GM21381 (cell line): ENCODE measurements around the gene MX2.
"Not testable (repeated sequence)": the region's sequence is repeated elsewhere in the genome, so short reads cannot be mapped to it uniquely, and the experiment has no call there.

Experiments
- ATAC-seq: cut with Tn5 transposase; IDR thresholded peaks from one replicate; pipeline ENCODE4 v1.9.1; 2021; ENCODE audit warnings: mild to moderate bottlenecking, moderate library complexity; ENCODE audit not compliant: unreplicated experiment

MX2 gene

DNA sequence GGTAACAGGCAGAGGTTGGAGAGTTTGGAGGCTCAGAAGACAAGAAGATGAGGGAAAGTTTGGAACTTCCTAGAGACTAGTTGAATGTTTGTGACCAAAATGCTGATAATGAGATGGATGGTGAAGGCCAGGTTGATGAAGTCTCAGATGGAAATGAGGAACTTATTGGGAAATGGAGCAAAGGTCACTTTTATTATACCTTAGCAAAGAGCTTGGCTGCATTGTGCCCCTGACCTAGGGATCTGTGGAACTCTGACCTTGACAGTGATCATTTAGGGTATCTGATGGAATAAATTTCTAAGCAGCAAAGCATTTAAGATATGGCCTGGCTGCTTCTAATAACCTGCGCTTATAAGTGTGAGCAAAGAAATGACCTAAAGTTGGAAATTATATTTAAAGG, 28.1 kb upstream of the MX2 start:
- ATAC-seq = no peak

DNA sequence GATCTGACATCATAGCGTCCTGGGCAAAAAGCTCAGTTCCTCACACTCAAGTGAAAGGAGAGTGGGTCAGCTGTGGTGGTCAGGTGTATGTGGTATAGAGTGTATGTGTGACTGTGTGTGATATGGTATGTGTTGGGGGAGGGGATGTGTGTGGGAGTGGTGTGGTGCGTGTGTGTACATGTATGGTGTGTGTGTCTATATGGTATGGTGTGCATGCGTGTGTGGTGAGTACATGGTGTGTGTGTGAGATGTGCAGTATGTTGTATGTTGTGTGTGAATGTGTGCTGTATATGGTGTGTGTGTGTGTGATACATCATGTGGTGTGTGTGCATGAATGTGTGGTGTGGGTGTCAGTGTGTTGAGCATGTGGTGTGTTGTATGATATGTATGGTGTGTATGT, 24.3 kb upstream of the MX2 start:
- no peak for ATAC-seq

DNA sequence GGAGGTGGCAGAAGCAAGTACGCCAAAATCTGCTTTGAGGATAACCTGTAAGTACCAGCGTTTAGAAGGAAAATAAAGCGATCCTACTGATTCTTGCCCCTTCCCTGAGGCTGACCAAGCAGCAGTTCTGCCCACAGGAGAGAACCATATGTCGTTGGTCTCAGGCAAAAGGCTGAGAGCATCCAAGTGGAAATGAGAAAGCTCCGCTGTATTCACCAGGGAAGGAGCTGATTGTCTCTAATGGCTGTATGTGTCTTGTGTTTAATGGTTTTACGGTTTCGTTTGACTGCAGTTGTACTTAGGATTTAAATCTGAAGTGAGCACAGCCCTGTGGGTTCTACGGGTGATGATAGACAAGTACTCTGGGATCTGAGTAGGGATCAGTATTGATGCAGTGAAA, 23.4 kb upstream of the MX2 start:
- ATAC-seq = no peak

DNA sequence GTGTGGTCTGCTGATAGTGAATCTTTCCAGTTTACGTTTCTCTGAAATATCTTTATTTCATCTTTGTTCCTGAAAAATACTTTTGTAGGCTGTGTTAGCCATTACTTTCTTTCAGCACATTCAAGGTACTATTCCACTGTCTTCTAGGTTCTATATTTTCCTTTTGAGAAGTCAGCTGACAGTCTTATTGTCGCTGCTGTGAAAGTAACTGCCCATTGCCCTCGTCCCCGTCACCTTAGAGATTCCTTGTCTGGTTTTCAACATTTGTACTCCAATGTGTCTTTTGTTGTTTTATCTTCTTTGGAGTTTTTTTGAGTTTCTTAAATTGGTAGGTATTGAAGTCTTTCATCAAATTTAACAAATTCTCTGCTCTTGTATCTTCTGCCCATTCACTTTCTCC, 19.8 kb upstream of the MX2 start:
- ATAC-seq = no peak

DNA sequence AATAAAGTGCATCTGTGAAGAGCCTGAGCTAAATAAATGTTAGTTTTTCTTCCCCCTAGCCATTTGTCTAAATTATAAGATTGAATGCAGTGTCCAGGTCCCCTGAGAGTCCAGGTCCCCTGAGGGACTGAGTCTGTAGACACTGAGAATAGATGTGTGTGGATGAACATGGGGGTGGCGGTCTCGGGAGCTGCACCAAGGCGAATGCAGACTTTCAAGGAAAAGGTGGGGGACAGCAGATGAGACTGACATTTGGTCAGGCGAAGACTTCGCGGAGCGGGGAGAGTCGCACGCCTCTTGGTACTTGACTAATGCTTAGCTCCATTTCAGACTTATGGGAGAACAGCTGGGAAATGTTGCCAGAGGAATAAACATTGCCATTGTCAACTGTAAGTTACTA, 17.7 kb upstream of the MX2 start:
- no peak for ATAC-seq

DNA sequence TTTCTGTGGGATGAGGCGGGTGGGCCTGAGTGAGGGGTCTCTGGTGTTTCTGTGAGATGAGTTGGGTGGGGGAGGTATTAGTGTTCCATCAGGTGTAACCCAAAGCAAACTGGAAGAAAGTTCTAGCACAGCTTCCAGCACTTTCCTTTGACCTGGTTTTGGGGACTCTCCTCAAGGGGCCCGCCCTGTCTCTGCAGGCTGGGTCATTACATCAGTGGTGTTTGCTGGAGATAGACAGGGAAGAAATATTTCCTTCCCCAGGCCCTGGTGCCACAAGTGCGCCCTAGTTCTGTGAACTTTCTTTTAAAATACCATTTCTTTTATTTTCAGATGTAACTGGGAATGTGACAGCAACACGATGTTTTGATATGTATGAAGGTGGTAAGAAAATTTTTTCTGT, 16.5 kb upstream of the MX2 start:
- no peak for ATAC-seq

DNA sequence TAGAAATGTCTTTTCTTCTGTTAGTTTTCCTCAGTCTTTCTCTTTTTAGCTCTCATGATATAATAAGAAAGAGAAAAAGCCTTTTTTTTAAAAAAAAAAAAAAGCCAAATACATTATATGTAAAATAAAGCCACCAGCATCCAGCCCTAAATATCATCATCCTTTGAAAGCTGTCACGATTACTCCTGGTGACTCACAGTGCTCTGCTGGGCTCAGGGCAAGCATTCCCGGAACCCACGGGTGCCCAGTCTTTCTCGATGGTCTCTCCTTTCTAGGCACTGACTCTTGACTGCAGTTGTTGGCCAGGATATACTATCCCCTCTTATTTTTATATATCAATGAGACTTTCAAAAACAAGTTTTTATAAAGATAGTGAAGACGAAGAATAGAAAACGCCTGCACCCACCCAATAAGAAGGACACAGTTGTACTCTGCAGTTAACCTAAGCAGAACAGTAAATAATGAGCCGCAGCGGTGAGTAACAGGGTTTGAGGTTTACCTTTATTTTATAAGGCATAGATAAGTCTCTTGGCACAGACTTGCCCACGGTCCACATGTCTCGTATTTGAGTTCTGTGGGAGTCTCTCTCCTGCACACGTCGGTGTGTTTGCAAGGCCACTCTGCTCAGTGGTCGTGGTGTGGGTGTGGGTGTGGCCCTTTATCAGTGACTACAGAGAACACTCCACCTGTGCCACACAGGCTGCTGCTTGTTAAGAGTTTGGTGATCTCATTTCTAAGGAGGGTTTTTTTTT, 15.7 kb upstream of the MX2 start:
- ATAC-seq = no peak

DNA sequence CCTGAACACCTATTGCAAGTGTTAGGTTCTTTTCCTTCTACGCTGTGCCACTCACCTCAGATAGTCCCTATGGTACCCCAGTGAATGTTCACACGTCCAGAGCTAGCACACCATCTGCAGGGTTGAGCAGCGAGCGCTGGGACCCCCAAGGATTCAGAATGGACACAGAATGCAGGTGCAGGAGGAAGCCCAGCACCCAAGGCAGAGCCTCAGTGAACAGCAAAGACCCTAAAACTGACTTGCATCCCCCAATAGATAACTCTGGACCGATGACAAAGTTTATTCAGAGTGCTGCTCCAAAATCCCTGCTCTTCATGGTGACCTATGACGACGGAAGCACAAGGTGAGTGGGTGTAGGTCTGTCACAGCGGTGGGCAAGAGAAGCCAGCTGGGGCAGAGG, 15.1 kb upstream of the MX2 start:
- ATAC-seq = no peak

DNA sequence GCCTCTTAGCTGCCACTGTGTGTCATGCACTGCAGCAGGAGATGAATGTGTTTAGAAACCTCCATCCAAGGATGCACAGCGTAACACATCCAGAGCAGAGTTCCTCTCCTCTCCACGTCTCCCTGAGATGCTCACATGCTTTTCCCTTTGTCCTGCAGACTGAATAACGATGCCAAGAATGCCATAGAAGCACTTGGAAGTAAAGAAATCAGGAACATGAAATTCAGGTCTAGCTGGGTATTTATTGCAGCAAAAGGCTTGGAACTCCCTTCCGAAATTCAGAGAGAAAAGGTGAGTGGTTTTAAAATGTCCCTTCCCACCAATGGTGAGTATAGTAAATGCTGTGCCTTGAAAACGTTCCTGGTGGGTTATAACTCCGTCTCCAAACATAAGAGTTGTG, 13.4 kb upstream of the MX2 start:
- ATAC-seq = no peak

DNA sequence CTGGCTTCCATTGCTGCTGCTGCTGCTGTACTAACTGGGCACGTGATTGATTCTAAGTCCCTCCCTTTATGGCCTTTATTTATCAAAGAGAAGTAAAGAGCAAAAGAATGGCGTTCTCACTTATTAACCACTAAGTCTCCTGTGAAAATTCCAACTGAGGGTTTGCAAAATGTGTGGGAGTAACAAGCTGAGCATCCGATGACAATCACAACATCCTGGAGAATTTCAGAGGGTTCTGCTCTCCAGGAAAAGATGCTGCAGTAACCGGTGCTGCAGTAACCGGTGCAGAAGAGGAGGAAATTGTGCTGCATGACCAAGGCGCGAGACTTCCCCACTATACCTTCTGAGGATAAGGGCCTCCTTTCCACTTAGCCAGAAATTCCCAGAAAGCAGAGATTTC, 12.7 kb upstream of the MX2 start:
- no peak for ATAC-seq

DNA sequence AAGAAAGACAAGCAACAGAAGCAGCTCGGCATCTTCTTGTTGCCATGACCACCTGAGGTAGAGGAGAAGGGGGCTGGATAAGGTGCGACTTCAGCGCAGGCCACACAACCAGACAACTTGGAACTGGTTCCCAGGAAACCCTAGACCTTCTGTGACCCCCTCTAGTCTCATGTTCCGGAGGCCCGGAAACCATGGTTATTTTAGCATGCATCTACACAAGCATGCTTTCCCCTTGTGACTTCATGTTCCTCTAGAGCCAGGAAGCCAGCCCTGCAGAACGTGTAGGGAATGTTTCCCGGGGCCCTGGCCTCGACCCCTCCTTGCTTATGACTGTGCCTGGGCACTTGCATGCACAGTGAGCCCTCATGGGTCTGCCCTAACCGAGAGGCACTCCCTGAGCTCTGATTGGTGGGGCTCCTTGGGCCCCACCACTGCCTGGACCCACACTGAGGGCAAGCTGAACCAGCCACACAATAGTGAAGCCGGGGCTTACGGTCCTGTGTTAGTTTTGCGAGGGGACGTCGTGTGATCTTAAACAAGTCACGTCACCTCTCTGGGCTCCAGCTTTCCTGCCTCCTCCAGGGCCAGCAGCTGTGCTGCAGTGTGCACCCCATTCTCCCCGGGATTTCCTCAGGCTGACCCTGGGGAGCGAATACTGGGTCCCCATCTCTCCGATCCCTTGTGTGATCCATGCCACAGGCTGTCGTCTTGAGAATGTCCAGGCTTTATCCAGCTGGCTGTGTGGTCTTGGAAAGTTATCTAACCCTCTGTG, 12.0 kb upstream of the MX2 start:
- ATAC-seq = no peak

DNA sequence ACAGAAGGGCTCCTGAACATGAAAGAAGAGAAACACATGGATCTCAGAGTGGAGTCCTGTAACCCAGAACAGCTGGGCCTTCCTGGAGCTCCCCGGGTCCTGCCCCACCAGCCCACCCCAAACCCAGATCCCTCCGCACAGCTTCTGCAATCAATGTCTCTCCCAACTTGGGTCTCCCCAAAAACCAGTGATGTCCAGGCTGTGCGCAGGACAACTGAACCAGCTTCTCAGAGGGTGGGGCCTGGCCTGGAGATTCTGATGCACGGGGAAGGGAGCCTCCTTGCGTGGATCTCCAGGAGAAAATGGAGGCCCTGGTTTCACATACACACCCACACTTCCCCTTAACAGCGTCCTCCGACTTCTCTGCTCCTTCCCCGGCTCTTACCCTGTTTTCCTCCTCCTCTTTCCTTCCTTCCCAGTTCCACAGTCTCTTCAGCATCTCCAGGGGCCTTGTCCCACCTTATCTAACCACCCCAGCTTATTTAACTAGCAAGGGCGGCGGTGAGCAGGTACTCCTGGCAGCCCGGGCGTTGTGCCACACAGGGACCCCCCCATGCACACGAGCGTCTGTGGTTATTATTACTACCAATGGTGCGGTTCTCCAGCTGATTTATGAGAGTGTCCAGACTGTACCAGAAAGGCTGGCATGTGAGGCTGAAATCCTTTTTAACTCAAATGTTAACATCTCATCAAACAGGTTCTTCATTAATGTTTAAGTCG, 11.2 kb upstream of the MX2 start:
- ATAC-seq = no peak

DNA sequence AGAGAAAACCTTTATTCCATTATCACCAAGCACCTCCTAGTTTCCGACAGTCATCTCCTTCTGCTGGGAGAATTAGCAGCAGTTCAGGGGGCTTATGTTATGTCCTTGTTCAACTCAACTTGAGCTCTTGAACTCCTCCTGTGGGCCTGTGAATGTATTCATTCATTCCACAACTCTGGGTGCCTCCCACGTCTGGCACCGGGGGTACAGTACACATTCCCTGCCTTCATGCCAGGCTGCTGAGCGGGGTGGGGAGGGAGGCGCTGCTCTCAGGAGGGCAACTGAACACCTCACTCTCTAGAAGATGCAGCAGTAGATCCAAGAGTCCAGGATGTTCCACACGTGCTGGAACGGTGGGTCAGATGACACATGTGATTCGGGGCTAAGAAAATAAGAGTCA, 4.3 kb upstream of the MX2 start:
- ATAC-seq = no peak

DNA sequence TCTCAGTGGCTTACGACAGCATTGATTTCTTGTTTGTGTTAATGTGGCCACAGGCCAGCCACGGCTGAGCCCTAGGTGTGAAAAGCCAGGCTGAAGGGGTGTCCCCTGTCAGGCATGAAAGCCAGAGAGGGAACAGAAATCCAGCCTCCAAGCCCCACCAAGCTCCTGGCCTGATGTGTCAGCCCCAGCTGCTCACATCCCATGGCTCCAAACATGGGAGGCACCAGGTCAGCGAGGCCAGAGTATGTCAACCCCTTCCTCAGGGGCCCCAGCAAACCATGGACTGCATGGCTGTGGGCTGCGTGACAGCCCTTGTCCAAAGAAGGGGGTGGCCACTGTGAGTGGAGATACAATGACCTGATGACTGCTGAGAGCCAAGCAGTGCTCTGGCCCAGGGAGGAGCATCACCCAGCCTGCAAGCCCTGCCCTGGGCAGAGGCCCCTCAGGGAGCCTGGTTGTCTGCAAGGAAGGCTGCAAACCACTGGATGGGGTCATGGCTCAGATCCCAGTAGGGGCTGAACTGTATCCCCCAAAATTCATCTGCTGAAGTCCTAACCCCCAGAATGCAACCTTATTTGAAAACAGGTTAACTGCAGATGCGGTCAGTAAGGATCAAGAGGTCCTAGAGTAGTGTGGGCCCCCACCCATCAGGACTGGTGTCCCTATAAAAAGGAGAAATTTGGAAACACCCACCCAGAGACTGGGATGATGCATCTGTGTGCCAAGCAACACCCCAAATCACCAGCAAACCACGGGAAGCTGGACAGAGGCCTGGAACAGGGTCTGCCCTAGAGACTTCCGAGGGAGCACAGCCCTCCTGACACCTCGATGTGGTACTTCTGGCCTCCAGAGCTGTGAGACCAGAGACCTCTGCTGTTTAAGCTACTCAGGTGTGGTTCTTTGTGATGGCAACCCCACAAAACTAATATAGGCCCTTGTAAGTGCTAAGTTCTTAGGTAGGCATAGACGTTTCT, 3.3 kb upstream of the MX2 start:
- no peak for ATAC-seq

DNA sequence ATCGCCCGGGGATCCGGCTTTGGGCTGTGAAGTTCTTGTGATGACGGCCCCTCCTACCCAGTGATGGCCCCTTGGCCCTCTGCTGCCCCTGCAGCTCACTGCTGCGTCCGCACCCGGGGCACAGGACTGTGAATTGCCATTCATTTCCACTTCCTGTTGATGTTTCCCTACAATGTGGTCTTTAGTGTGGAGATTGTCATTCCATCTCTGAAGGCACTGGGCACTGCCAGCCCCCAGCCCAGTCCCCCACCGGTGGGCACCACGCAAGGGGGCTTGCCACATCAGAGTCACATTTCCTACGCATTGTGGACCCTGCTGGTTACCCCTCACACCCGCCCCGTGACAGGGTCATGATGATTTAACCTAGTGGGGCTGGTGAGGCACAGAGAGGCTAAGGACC, 2.5 kb upstream of the MX2 start:
- ATAC-seq = no peak

DNA sequence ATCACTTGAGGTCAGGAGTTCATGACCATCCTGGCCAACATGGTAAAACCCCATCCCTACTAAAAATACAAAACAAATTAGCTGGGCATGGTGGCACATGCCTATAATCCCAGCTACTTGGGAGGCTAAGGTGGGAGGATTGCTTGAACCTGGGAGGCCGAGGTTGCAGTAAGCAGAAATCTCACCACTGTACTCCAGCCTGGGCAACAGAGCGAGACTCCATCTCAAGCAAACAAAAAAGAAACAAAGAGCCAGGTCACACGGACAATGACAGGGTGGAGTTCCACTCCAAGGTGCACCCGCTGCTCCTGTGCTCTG, 2.1 kb upstream of the MX2 start:
- not testable (repeated sequence) for ATAC-seq

DNA sequence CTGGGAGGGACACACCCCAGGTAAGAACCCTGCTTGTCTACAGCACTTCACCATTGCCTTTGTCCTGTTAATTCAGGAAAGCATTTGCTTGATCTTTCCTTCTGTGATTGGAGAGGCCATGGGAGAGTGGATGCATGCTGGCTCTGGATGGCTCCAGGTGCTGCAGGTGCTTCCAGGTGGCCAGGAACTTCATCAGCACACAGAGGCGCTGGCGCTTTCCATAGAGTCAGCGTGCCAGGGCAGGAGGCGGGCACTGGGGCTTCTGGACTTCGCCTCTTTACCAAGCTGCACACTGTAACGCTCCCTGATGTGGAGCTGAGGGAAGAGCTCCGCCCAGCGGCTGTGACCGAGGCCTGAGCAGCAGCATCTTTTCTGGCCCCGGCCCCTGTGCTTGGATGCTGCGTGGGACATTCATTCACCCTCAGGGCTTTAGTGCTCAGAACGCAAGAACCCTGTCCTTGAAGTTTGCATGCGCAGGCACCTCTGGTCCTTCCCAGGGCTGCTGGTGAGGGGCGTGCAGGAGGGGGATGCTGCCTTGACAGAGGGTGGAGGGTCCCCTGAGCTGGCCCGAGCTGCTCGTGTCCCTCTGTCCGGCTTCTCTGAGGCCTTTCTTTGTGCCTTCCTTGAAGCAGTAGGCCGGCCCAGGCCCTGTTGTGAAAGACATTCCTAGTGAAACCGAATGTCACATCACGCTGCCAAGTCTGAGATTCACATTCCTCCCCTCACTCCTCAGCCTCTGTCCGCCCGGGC, 1.6 kb upstream of the MX2 start:
- no peak for ATAC-seq

DNA sequence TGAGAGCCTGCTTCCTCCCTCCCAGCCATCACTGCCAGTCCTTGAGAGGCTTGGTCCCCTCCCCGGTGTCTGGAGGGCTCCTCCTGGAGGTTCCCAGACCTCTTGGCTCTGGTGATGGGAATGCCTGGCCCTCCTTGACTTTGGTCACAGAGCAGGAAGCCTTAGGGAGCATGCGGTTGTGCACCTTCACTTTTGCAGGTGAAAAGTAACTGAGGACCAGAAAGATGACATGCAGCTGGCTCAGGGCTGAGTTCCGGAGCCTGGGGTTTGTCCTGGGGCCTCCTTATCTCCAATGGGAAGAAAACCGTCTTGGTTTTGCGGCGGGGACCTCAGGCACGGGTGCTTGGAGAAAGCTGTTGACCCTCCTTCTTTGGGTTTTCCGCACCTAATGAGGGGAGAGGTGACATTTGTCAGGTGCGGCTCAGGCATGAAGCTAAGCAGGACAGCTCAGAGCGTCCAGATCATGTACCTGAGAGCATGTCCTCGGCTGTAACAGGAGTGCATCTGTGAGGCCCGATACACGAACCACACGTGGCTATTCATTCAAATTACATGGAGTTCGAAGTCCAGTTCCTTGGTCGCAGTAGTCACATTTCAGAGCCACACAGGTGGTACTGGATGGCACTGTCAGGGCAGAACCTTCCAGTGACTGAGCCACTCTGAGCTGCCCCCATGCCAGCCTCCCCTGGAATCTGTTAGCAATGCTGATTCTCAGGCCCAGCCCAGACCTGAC, 608 bp upstream of the MX2 start:
- no peak for ATAC-seq

DNA sequence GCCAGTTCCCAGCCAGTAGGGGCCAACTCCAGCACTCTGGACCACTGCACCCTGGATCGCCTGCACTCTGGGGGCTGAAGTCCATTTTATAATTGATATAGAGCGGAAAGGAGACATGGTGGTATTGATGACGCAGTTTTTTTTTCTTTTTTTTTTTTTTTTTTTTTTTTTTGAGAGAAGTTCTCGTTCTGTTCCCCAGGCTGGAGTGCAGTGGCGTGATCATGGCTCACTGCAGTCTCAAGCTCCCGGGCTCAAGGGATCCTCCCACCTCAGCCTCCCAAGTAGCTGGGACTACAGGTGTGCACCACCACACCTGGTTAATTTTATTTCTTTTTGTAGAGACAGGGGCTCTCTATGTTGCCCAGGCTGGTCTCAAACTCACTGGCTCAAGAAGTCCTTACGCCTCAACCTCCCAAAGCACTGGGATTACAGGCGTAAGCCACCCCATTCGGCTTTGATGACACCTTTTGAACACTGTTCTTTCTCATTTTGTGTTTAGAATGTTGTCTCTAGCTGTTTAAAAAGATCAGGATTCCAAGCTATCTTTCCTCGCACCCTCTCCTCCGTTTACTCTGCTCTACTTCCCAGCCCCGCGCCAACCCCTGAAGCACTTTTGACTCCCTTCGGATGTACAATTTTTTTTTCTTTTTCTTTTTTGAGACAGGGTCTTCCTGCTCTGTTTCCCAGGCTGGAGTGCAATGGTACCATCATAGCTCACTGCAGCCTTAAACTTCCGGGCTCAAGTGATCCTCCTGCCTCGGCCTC, 960 bp downstream of the MX2 start:
- no peak for ATAC-seq
